ENCODE measurements around the gene RYR2. TPM values are rescaled to one million over a fixed set of nuclear protein-coding genes. Genes with fewer than 3 reads are reported as not detected.

Gene RYR2
- total RNA-seq, 2 donors from 2014 or later: 14.2 to 17.1 TPM

- no peak for DNase-seq
- intact Hi-C loops (cut with DNase I): no loop called here
- Histone ChIP-seq H3K36me3 (replicated peaks in 1 of 2; ENCODE audit: insufficient read depth in 1 of 2, low read depth in 2 of 2) (no peaks in the 10 kb centered on the region), H3K27ac (no peak overlapping the region), H3K4me3 (no peak overlapping the region), H3K27me3 (no peaks in the 10 kb centered on the region), H3K4me1 (no peaks in the 10 kb centered on the region), H3K9me3 (no peaks in the 10 kb centered on the region)
- 65 to 68% methylated on average over 7 of the region's 7 CpGs for WGBS, 2 donors
- ATAC-seq: no peak
- TF ChIP-seq POLR2A (IDR thresholded peaks at IDR 0.05) (no peak), CTCF (IDR thresholded peaks at IDR 0.05) (no peak)
These were observed 142.1 kb downstream of the RYR2 start for GRCh38 chr1:237183963-237184540.

- intact Hi-C loops (cut with DNase I): no loop called here
- no peaks in the 10 kb centered on the region for H3K9me3 ChIP-seq
- whole genome bisulfite sequencing, 2 donors: 54 to 55% methylated on average over 7 to 8 of the region's 8 CpGs
- TF ChIP-seq POLR2A (IDR thresholded peaks at IDR 0.05): no peak
- no peaks in the 10 kb centered on the region for H3K27me3 ChIP-seq
- H3K4me3 ChIP-seq: no peak overlapping the region
- DNase-seq (no peak), ATAC-seq (no peak)
- H3K4me1 ChIP-seq: no peaks in the 10 kb centered on the region
- H3K36me3 ChIP-seq (replicated peaks in 1 of 2; ENCODE audit: insufficient read depth in 1 of 2, low read depth in 2 of 2): no peaks in the 10 kb centered on the region
- H3K27ac ChIP-seq: no peak overlapping the region
These were observed 144.7 kb downstream of the RYR2 start for GRCh38 chr1:237186675-237187074.

GRCh38 chr1:237187842-237188241 is 145.9 kb downstream of the RYR2 start:
- WGBS, 2 donors: 90 to 93% methylated on average over 3 of the region's 3 CpGs
- TF ChIP-seq CTCF (IDR thresholded peaks at IDR 0.05) (no peak), POLR2A (IDR thresholded peaks at IDR 0.05) (no peak)
- no peak for ATAC-seq
- no peaks in the 10 kb centered on the region for H3K9me3 ChIP-seq
- no peak overlapping the region for H3K27ac ChIP-seq
- no peaks in the 10 kb centered on the region for H3K27me3 ChIP-seq
- DNase-seq: no peak
- H3K36me3 ChIP-seq (replicated peaks in 1 of 2; ENCODE audit: insufficient read depth in 1 of 2, low read depth in 2 of 2): no peaks in the 10 kb centered on the region
- H3K4me3 ChIP-seq: no peak overlapping the region
- intact Hi-C loops (cut with DNase I): no loop called here
- no peaks in the 10 kb centered on the region for H3K4me1 ChIP-seq

- Histone ChIP-seq H3K27me3 (no peaks in the 10 kb centered on the region), H3K9me3 (no peaks in the 10 kb centered on the region), H3K4me3 (no peak overlapping the region), H3K4me1 (no peaks in the 10 kb centered on the region), H3K36me3 (replicated peaks in 1 of 2; ENCODE audit: insufficient read depth in 1 of 2, low read depth in 2 of 2) (no peaks in the 10 kb centered on the region), H3K27ac (no peak overlapping the region)
- DNase-seq (no peak), ATAC-seq (no peak)
- 88% methylated on average over 9 of the region's 9 CpGs for WGBS, 2 donors
- TF ChIP-seq POLR2A (IDR thresholded peaks at IDR 0.05) (no peak), CTCF (IDR thresholded peaks at IDR 0.05) (no peak)
- intact Hi-C loops (cut with DNase I): no loop called here
These were observed 149.4 kb downstream of the RYR2 start for GRCh38 chr1:237191403-237191802.

GRCh38 chr1:237197470-237198425 is 155.8 kb downstream of the RYR2 start:
- intact Hi-C loops (cut with DNase I): no loop called here
- 73 to 78% methylated on average over 7 of the region's 7 CpGs for WGBS, 2 donors
- no peak overlapping the region for H3K27ac ChIP-seq
- ATAC-seq (no peak), DNase-seq (no peak)
- H3K27me3 ChIP-seq: no peaks in the 10 kb centered on the region
- no peak overlapping the region for H3K4me3 ChIP-seq
- no peaks in the 10 kb centered on the region for H3K36me3 ChIP-seq (replicated peaks in 1 of 2; ENCODE audit: insufficient read depth in 1 of 2, low read depth in 2 of 2)
- no peaks in the 10 kb centered on the region for H3K4me1 ChIP-seq
- no peak for TF ChIP-seq CTCF (IDR thresholded peaks at IDR 0.05)
- TF ChIP-seq POLR2A (IDR thresholded peaks at IDR 0.05): no peak
- no peaks in the 10 kb centered on the region for H3K9me3 ChIP-seq
